Suprapubic skin (tissue), 3 donors: ENCODE data around the gene ITPRIP.

Source experiments
- CTCF ChIP-seq, 2 donors: fragments of 200-600 bp in 1 of 2; fragments of 450-650 bp in 1 of 2; sonication (generic) in 1 of 2; IDR thresholded peaks; one replicate each; pipeline ENCODE4 v1.5.1; 2016 to 2019; ENCODE audit warnings: antibody characterized with exemption in 2 of 2, mild to moderate bottlenecking in 1 of 2, moderate library complexity in 1 of 2
- POLR2AphosphoS5 ChIP-seq, 3 donors: sonication (generic); formaldehyde crosslinking; IDR thresholded peaks; one replicate each; pipeline ENCODE4 v1.6.1; 2017; ENCODE audit warnings: antibody characterized with exemption in 3 of 3

- TF ChIP-seq POLR2AphosphoS5 (IDR thresholded peaks at IDR 0.05), result no peak
- no peak for TF ChIP-seq CTCF (IDR thresholded peaks at IDR 0.05)
These were observed 29.8 kb downstream of the ITPRIP start for GRCh38 chr10:104308439-104308903.
